ENCODE measurements around the gene ULK3.

The ULK3 gene

GRCh38 chr15:74839526-74840395 lies 3.2 kb downstream of the ULK3 start:
- no peak for DNase-seq

GRCh38 chr15:74838746-74839525 lies 4.0 kb downstream of the ULK3 start:
- no peak for DNase-seq

GRCh38 chr15:74838137-74838516 lies 4.8 kb downstream of the ULK3 start:
- DNase-seq: no peak

- no peak for DNase-seq
These were observed 5.3 kb downstream of the ULK3 start for GRCh38 chr15:74837482-74838136.

GRCh38 chr15:74836846-74837245 lies 6.1 kb downstream of the ULK3 start:
- DNase-seq: no peak

GRCh38 chr15:74835312-74835823 lies 7.6 kb downstream of the ULK3 start:
- DNase-seq: no peak

- DNase-seq: no peak
These were observed 9.4 kb downstream of the ULK3 start for GRCh38 chr15:74833376-74834107.

- DNase-seq: no peak
These were observed 10.1 kb downstream of the ULK3 start for GRCh38 chr15:74832826-74833225.

DNA sequence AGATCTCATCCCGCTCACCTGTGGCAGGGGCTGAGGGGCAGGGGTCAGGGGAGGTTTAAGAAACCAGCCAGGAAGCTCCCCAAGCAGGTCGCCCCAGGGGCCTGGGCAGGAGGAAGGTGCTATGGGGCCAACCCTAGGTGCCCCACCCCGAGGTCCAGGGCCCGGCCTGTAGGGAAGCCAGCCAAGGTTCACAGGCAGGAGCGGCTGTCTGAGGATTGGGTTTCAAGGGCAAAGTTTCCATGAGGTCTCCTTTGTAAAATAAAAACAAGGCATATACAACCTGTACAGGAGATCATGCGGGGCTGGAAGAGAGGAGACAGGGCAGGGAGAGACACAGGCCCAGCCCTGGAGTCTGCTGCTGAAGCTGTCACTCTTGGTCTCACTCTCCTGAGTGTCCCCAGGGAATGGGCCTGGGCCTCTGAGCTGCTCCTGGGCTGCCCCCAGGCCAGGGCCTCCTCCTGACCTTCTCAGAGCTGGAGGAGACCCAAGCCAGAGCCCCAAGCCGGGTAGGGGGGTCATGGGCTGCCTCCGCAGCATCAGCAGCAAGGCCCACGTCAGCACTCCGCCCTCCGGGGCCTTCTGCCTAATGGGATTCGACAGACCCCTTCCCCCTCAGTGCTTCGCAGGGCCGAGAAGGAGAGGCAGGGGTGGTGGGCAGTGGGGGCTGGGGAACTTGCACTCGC lies 11.0 kb downstream of the ULK3 start:
- DNase-seq: no peak

- DNase-seq: no peak
These were observed 12.1 kb downstream of the ULK3 start for GRCh38 chr15:74830868-74831267.

- no peak for DNase-seq
These were observed 13.0 kb downstream of the ULK3 start for GRCh38 chr15:74829991-74830390.

DNA sequence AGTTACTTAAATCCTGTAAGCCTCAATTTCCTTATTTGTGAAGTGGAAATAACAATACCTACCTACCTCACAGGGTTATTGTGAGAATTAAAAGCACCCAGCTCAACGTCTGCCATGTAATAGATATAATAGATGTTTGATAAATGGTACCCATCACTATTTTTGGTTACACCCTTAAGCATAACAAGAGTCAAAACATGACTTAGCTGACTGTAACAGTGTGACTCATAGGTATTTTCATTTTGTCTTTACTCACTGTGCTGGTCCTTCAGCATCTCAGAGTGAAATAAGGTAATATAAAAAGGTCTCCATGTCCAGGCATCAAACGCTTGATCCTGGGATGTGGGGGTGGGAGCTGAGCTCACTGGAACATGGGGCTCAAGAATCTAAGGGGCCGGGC lies 13.5 kb downstream of the ULK3 start:
- DNase-seq: no peak

- DNase-seq: no peak
These were observed 14.1 kb downstream of the ULK3 start for GRCh38 chr15:74828835-74829234.

- no peak for DNase-seq
These were observed 15.3 kb downstream of the ULK3 start for GRCh38 chr15:74827614-74828013.

DNA sequence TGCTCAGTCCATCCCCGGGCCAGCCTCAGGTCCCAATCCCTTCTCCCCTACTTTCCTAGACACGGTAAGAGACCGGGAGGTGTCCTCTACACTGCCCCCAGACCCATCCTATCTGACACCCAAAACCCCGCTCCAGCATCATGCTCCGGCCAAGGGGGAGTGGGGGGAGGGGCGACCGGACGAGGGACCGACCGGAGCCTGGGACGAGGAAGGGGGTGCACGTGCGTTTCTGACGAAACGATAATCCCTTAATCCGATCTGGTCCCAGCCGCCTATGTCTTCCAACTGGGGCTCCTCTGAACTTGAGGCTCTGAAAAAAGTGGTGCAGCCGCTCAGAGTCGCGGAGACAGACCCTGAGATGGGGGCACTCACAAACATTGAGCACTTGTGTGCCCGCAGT lies 16.0 kb downstream of the ULK3 start:
- no peak for DNase-seq

DNA sequence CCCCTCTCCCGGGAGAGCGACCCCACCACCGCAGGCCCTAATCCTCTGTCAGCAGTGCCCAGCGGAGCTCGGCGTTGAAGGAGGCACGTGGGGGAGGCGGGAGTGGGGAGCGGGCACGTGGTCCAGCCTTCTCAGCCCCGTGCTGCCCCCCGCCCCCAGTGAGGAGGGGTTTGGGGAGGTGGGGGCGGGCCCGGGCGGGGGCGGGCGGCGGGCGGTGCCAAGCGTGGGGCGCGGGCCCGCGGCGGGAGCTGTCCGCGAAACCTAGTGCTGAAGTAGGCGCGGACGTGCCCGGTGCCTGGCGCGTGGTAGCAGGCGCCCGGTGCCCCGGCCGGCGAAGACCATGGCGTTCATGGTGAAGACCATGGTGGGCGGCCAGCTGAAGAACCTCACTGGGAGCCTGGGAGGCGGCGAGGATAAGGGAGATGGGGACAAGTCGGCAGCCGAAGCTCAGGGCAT lies 16.6 kb downstream of the ULK3 start, which contains the start of gene CPLX3:
Gene CPLX3 (plus strand): TSS at position 264 of the 456 bp plus-strand sequence. CDS start 77 bp downstream, at position 341.
- peak in 2 of 5 donors; percentile 41 to 48 for DNase-seq

DNA sequence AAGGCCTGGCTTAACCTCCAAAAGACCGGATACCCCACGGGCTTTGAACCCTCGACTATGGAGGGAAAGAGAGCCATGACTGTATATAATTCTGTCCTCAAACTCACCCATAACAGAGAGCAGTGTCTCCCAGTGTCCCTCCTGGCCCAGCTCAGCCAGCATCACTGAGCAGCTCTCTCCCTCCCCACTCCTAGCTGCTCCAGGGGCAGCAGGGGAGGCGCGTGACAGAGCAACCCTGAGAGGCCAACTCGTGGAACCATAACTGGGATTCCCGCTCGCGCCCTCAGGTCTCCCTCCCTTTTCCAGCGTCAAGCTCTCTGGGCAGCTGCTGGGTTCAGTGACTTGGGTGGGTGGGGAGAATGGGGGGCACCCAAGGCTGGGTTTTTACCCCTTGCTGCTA lies 17.1 kb downstream of the ULK3 start:
- no peak for DNase-seq

DNA sequence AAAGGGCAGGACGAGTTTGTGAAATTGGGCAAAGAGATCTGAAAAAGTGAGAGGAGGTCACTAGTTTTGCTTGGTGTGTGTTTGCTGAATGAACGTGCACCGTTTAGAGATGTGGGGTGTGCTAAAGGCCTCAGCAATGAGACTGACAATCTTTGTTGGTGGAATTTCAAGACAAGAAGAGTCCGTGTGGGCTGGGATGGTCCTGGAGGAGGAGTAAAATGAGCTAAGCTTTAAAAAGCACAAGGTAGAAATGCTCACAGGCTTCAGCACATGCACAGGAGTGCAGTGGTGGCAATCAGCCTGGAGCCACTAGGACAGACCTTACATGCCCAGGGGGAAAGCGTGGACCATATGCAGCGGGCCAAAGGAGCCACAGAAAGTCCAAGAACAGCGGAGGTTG lies 18.0 kb downstream of the ULK3 start:
- no peak for DNase-seq

- DNase-seq: no peak
These were observed 19.6 kb downstream of the ULK3 start for GRCh38 chr15:74823324-74823723.

GRCh38 chr15:74822233-74822632 lies 20.7 kb downstream of the ULK3 start:
- no peak for DNase-seq

DNA sequence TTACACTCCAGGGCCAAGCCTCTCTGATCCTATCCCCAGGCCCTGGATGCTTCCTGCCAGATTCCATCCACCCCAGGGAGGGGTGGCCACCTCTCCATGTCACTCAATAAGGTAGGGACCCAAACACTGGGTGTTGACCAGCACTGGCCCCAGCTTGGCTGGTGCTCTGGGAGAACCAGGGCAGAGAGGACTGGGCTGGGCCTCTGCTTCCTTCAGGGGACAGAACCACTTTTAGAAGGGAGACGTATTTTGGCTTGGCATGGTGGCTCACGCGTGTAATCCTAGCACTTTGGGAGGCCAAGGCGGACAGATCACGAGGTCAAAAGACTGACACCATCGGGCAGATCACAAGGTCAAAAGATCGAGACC lies 21.2 kb downstream of the ULK3 start:
- no peak for DNase-seq
